ENCODE data around the gene MORF4L2. TPM values are rescaled to one million over a fixed set of nuclear protein-coding genes. Genes with fewer than 3 reads are reported as not detected.

Gene MORF4L2
- total and polyA plus RNA-seq, 4 donors = 90.9 to 366 (median 175) TPM

DNA sequence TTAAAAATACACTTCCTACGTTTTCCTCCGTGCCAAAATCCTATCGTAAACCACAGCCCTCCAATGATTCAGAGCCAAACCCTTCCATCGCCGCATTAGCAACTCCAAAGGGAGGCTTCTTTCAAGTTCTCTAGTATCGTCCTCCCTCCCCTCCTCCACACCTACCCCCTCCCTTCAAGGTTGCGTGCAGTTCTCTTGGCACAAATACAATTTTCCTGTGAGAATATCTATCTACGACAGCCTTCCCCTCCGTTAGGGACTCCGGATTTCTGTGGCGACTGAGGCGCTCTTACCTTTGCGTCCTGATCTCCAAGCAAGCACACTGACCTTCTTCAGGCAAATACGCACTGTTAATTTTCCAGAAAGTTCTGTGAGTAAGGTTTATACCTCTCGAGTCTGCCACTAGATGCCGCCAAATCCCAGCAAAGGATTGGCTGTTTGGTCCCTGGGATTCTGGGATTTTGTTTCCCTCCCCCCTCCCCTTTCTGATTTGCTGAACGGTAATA, 1.2 kb upstream of the MORF4L2 start:
- Histone ChIP-seq H3K4me3 (ENCODE audit: low read depth in 1 of 3, low read length in 3 of 3) (peak overlapping the region; percentile 57 to 76 (median 76)), H3K9ac (ENCODE audit: low read depth in 1 of 2, low read length in 2 of 2) (peak overlapping the region; percentile 76 to 100), H3K36me3 (ENCODE audit: control insufficient read depth in 4 of 4, insufficient read depth in 3 of 4, low read depth in 1 of 4, low read length in 3 of 4) (peaks cover 0 to 8% (median 6%) of the 10 kb centered on the region in 4 donors), H3K27ac (ENCODE audit: low read depth in 1 of 2, low read length in 2 of 2) (peak overlapping the region; percentile 96 to 100), H3K4me1 (ENCODE audit: control insufficient read depth in 4 of 4, insufficient read depth in 4 of 4, low read length in 3 of 4) (peaks cover 0 to 10% (median 1%) of the 10 kb centered on the region in 4 donors), H3K27me3 (ENCODE audit: control insufficient read depth in 4 of 4, insufficient read depth in 4 of 4, low read length in 3 of 4) (no peaks in the 10 kb centered on the region), H3K9me3 (ENCODE audit: control insufficient read depth in 4 of 4, low read length in 3 of 4) (no peaks in the 10 kb centered on the region)
- TF ChIP-seq, protein P1, sequence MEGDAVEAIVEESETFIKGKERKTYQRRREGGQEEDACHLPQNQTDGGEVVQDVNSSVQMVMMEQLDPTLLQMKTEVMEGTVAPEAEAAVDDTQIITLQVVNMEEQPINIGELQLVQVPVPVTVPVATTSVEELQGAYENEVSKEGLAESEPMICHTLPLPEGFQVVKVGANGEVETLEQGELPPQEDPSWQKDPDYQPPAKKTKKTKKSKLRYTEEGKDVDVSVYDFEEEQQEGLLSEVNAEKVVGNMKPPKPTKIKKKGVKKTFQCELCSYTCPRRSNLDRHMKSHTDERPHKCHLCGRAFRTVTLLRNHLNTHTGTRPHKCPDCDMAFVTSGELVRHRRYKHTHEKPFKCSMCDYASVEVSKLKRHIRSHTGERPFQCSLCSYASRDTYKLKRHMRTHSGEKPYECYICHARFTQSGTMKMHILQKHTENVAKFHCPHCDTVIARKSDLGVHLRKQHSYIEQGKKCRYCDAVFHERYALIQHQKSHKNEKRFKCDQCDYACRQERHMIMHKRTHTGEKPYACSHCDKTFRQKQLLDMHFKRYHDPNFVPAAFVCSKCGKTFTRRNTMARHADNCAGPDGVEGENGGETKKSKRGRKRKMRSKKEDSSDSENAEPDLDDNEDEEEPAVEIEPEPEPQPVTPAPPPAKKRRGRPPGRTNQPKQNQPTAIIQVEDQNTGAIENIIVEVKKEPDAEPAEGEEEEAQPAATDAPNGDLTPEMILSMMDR (IDR thresholded peaks at IDR 0.05; ENCODE audit: low read depth, low read length, missing input control) = peak; percentile 55
- TF ChIP-seq RAD21 (IDR thresholded peaks at IDR 0.05) = peak; percentile 63 to 73
- peak; percentile 77 for TF ChIP-seq TAF1 (conservative IDR thresholded peaks at IDR 0.05)
- no peak for TF ChIP-seq EGR1 (IDR thresholded peaks at IDR 0.05; ENCODE audit: low read depth in 2 of 2)
- TF ChIP-seq SP1 (IDR thresholded peaks at IDR 0.05) = no peak
- TF ChIP-seq RXRA (IDR thresholded peaks at IDR 0.05) = no peak
- TF ChIP-seq REST (IDR thresholded peaks at IDR 0.05) = peak; percentile 55
- TF ChIP-seq HNF4G (IDR thresholded peaks at IDR 0.05) = no peak
- TF ChIP-seq, protein P2, sequence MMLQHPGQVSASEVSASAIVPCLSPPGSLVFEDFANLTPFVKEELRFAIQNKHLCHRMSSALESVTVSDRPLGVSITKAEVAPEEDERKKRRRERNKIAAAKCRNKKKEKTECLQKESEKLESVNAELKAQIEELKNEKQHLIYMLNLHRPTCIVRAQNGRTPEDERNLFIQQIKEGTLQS (IDR thresholded peaks at IDR 0.05) = no peak
- TF ChIP-seq FOXA1 (IDR thresholded peaks at IDR 0.05) = no peak
- no peak for TF ChIP-seq HNF4A (conservative IDR thresholded peaks at IDR 0.05)
- no peak for TF ChIP-seq JUND (IDR thresholded peaks at IDR 0.05)
- TF ChIP-seq ZBTB33 (IDR thresholded peaks at IDR 0.05) = no peak
- DNase-seq (ENCODE audit: low spot score) = peak; percentile 64
- 0% methylated on average over 17 of the region's 17 CpGs for WGBS

DNA sequence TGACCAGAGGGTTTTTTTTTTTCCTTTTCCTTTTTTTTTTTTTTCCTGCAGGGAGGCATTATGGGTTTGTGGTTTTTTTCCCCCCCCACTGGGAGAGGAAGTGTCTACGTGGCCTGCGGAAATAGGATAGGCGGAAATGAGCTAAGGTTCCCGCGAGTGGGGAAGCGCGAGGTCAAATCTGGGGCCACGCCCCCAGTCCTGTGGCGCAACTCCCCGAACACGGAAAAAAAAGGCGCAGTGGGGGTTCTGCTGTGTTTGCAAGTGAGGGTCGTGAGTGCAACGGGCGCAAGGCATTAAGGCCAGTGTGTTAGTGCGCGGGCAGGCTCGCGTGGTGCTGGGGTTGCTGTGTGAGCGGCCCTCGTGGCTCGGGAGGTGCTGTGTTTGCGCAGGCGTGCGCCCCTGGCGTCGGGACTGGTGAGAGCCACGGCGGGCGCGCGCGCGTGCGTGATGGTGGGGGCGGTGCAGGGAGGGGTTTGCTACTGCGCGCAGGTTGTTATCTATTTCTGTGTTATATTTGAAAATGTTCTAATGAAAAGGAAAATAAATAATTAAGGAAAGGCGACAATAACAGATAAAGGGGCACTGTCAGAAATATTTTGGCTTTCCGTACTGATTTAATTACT, 685 bp upstream of the MORF4L2 start:
- under 1% methylated on average over 40 of the region's 40 CpGs for WGBS
- Histone ChIP-seq H3K9me3 (ENCODE audit: control insufficient read depth in 4 of 4, low read length in 3 of 4) (no peaks in the 10 kb centered on the region), H3K36me3 (ENCODE audit: control insufficient read depth in 4 of 4, insufficient read depth in 3 of 4, low read depth in 1 of 4, low read length in 3 of 4) (peaks cover 0 to 9% (median 6%) of the 10 kb centered on the region in 4 donors), H3K9ac (ENCODE audit: low read depth in 1 of 2, low read length in 2 of 2) (peak overlapping the region; percentile 76 to 100), H3K4me1 (ENCODE audit: control insufficient read depth in 4 of 4, insufficient read depth in 4 of 4, low read length in 3 of 4) (peaks cover 0 to 10% (median 1%) of the 10 kb centered on the region in 4 donors), H3K4me3 (ENCODE audit: low read depth in 1 of 3, low read length in 3 of 3) (peak overlapping the region; percentile 57 to 76 (median 76)), H3K27ac (ENCODE audit: low read depth in 1 of 2, low read length in 2 of 2) (peak overlapping the region; percentile 96 to 100), H3K27me3 (ENCODE audit: control insufficient read depth in 4 of 4, insufficient read depth in 4 of 4, low read length in 3 of 4) (no peaks in the 10 kb centered on the region)
- peak; percentile 86 for DNase-seq (ENCODE audit: low spot score)
- TF ChIP-seq HNF4A (conservative IDR thresholded peaks at IDR 0.05) = peak in 1 of 2 donors; percentile 9
- no peak for TF ChIP-seq RAD21 (IDR thresholded peaks at IDR 0.05)
- TF ChIP-seq HNF4G (IDR thresholded peaks at IDR 0.05) = no peak
- TF ChIP-seq, protein P1 (IDR thresholded peaks at IDR 0.05; ENCODE audit: low read depth, low read length, missing input control) = peak; percentile 44
- TF ChIP-seq MAX (IDR thresholded peaks at IDR 0.05) = peak; percentile 84
- no peak for TF ChIP-seq REST (IDR thresholded peaks at IDR 0.05)
- TF ChIP-seq JUND (IDR thresholded peaks at IDR 0.05) = no peak
- TF ChIP-seq SP1 (IDR thresholded peaks at IDR 0.05) = peak; percentile 37
- TF ChIP-seq EGR1 (IDR thresholded peaks at IDR 0.05; ENCODE audit: low read depth in 2 of 2) = peak; percentile 71 to 81
- TF ChIP-seq NR2F2 (IDR thresholded peaks at IDR 0.05) = peak; percentile 75

All from liver (tissue), 9 donors.